HepG2 (cell line): ENCODE measurements around the gene LAMA5. TPM values are rescaled to one million over a fixed set of nuclear protein-coding genes. Genes with fewer than 3 reads are reported as not detected.

Source experiments
- ATAC-seq: fragments of 200-7000 bp; cut with Tn5 transposase; 3 replicates; pipeline ENCODE4 v1.9.1; 2020; ENCODE audit warnings: mild to moderate bottlenecking, moderate library complexity
- BruUV-seq: library from RNA; stranded (reverse); fragments of 400-500 nt; replicated peaks from 2 replicates; lab custom pipeline; 2021; lab: Mats Ljungman, UMichigan
- CTCF ChIA-PET: fragments of 300-600 bp; formaldehyde crosslinking; extraction: SDS; loops from one replicate; lab custom pipeline; 2021; ENCODE audit warnings: low total read pairs, inconsistent platforms, low intra/inter-chr PET ratio; lab: Yijun Ruan, JAX
- POLR2A ChIA-PET: fragments of 350-600 bp; sonication (Branson Sonifier 250); formaldehyde crosslinking; loops from one replicate; lab custom pipeline; 2020; ENCODE audit warnings: antibody characterized with exemption, inconsistent platforms; lab: Yijun Ruan, JAX
- DNase-seq: peaks from one replicate; pipeline ENCODE4 v3.0.0-alpha.2; 2015; ENCODE audit warnings: low spot score
- FAIRE-seq: peaks from 3 replicates; lab custom pipeline; 2011; peaks lifted over from hg19 to GRCh38; lab: Jason Lieb, UNC
- H2AFZ ChIP-seq: one replicate; pipeline ENCODE4 v1.6.1; 2011; ENCODE audit warnings: low read length, inconsistent platforms
- H3K27ac ChIP-seq: fragments of 300-600 bp; 3 replicates; pipeline ENCODE4 v1.8.0; 2011; ENCODE audit warnings: mixed run types, mild to moderate bottlenecking, mixed read lengths, low read length, inconsistent platforms; ENCODE audit not compliant: insufficient read depth; ENCODE audit errors: extremely low read length
- H3K27me3 ChIP-seq, 2 experiments: fragments of 200-600 bp in 1 of 2; 2 replicates in 1 of 2; 3 replicates in 1 of 2; pipeline versions ENCODE4 v1.6.0 to v1.8.0; 2011; ENCODE audit warnings: low read length in 2 of 2, mild to moderate bottlenecking in 2 of 2, moderate library complexity in 2 of 2, inconsistent platforms in 1 of 2; ENCODE audit not compliant: insufficient read depth in 2 of 2, control insufficient read depth in 1 of 2
- H3K36me3 ChIP-seq, 2 experiments: fragments of 200-600 bp in 1 of 2; replicated peaks in 1 of 2; 2 replicates in 1 of 2; 3 replicates in 1 of 2; pipeline versions ENCODE4 v1.5.1 to v1.8.0; 2011; ENCODE audit warnings: low read length in 2 of 2, inconsistent platforms in 1 of 2; ENCODE audit not compliant: insufficient read depth in 2 of 2, control insufficient read depth in 1 of 2
- H3K4me1 ChIP-seq: 2 replicates; pipeline ENCODE4 v1.5.1; 2012; ENCODE audit warnings: low read length, inconsistent platforms; ENCODE audit not compliant: insufficient read depth
- H3K4me2 ChIP-seq: 2 replicates; pipeline ENCODE4 v1.6.0; 2011; ENCODE audit warnings: low read depth, low read length, inconsistent platforms
- H3K4me3 ChIP-seq, 3 experiments: fragments of 200-600 bp in 1 of 3; sonication (generic), shearing (Covaris generic) in 1 of 3; replicated peaks in 1 of 3; 2 replicates each; pipeline ENCODE4 v1.5.1; 2011 to 2016; ENCODE audit warnings: low read length in 3 of 3, inconsistent platforms in 2 of 3, low read depth in 2 of 3, mild to moderate bottlenecking in 2 of 3, control low read depth in 1 of 3, mixed read lengths in 1 of 3; ENCODE audit not compliant: insufficient read depth in 1 of 3
- H3K79me2 ChIP-seq: one replicate; pipeline ENCODE4 v1.6.1; 2011; ENCODE audit warnings: low read length, inconsistent platforms; ENCODE audit not compliant: insufficient read depth
- H3K9ac ChIP-seq: 2 replicates; pipeline ENCODE4 v1.6.0; 2011; ENCODE audit warnings: mild to moderate bottlenecking, low read depth, low read length, inconsistent platforms; ENCODE audit not compliant: insufficient read depth
- H3K9me3 ChIP-seq: 2 replicates; pipeline ENCODE4 v1.5.1; 2012; ENCODE audit warnings: mild to moderate bottlenecking, low read length
- H4K20me1 ChIP-seq: 2 replicates; pipeline ENCODE4 v1.6.0; 2011; ENCODE audit warnings: inconsistent platforms, mild to moderate bottlenecking, low read length, moderate library complexity; ENCODE audit not compliant: insufficient read depth
- AGO2 ChIP-seq: fragments of 200-400 bp; formaldehyde crosslinking; optimal IDR thresholded peaks from 2 replicates; pipeline ENCODE3; 2017; ENCODE audit warnings: mild to moderate bottlenecking, low read depth, low read length, moderate library complexity
- AKAP8 ChIP-seq: sonication (generic); formaldehyde crosslinking; IDR thresholded peaks from 2 replicates; pipeline ENCODE4 v1.5.1; 2020; ENCODE audit warnings: mild to moderate bottlenecking, missing genetic modification reagents
- DBP ChIP-seq: sonication (generic); formaldehyde crosslinking; IDR thresholded peaks from 2 replicates; pipeline ENCODE4 v1.4.0; 2020; ENCODE audit warnings: missing genetic modification reagents; ENCODE audit errors: not compliant biosample characterization
- EEA1 ChIP-seq: sonication (generic); formaldehyde crosslinking; IDR thresholded peaks from 2 replicates; pipeline ENCODE4 v1.5.1; 2020; ENCODE audit warnings: mild to moderate bottlenecking, missing genetic modification reagents, borderline replicate concordance
- MLXIP ChIP-seq: sonication (generic); formaldehyde crosslinking; IDR thresholded peaks from 2 replicates; pipeline ENCODE4 v1.9.0; 2021; ENCODE audit warnings: missing genetic modification reagents, borderline replicate concordance
- PTBP1 ChIP-seq: fragments of 200-400 bp; formaldehyde crosslinking; IDR thresholded peaks from 2 replicates; pipeline ENCODE4 v1.6.1; 2018; ENCODE audit warnings: low read length, low read depth; ENCODE audit not compliant: poor library complexity, severe bottlenecking
- RFX5 ChIP-seq: IDR thresholded peaks from 2 replicates; pipeline ENCODE4 v1.6.1; 2011; ENCODE audit warnings: low read depth, low read length, improper control_type of control experiment
- SNAPC5 ChIP-seq: sonication (generic); formaldehyde crosslinking; IDR thresholded peaks from 2 replicates; pipeline ENCODE4 v1.8.1; 2023; ENCODE audit warnings: mild to moderate bottlenecking, missing genetic modification reagents, borderline replicate concordance
- ZBTB38 ChIP-seq: sonication (generic); formaldehyde crosslinking; IDR thresholded peaks from 2 replicates; pipeline ENCODE4 v1.5.1; 2020; ENCODE audit warnings: mild to moderate bottlenecking, missing genetic modification reagents
- ZNF33B ChIP-seq: sonication (generic); formaldehyde crosslinking; IDR thresholded peaks from 2 replicates; pipeline ENCODE4 v1.5.1; 2020; ENCODE audit warnings: mild to moderate bottlenecking, missing genetic modification reagents
- ZNF484 ChIP-seq: sonication (generic); formaldehyde crosslinking; IDR thresholded peaks from 2 replicates; pipeline ENCODE4 v1.5.1; 2020; ENCODE audit warnings: mild to moderate bottlenecking, low read depth, missing genetic modification reagents, borderline replicate concordance
- ZNF776 ChIP-seq: sonication (generic); formaldehyde crosslinking; IDR thresholded peaks from 2 replicates; pipeline ENCODE4 v1.4.0; 2020; ENCODE audit warnings: mild to moderate bottlenecking, missing genetic modification reagents
- whole genome bisulfite sequencing: methylation state at CpG from one replicate; pipeline ENCODE4 v1.1.6; 2017; ENCODE audit warnings: low lambda C conversion rate; 5-methylcytosine and 5-hydroxymethylcytosine counted together
- in situ Hi-C: cut with HindIII; loops from 2 replicates; pipeline ENCODE4 v1.10.0; 2017; ENCODE audit warnings: low pct_unique_long_range_greater_than_20kb; ENCODE audit not compliant: extremely low pct_ligation_motif_present
- intact Hi-C: fragments of 100-400 bp; cut with micrococcal nuclease; formaldehyde crosslinking; loops from one replicate; pipeline ENCODE4 v1.10.0; 2022; ENCODE audit not compliant: unreplicated experiment
- polyA plus RNA-seq, 8 experiments: library from polyadenylated mRNA; depleted of rRNA in 3 of 8; stranded (reverse) in 7 of 8; unstranded in 1 of 8; fragments of >200 nt; fragmentation: Illumina TruSeq in 4 of 8; extraction: Trizol in 4 of 8; gene quantifications; 2 replicates each; pipeline versions ENCODE4 v1.2.1 to v1.2.3, GENCODE V29; 2011 to 2016; ENCODE audit warnings: low read depth in 4 of 8, missing spikeins in 1 of 8, mixed read lengths in 1 of 8; ENCODE audit not compliant: insufficient read depth in 1 of 8
- total RNA-seq, 5 experiments: library from RNA; depleted of rRNA; stranded (reverse); fragments of >200 nt; fragmentation: Illumina TruSeq; extraction: Trizol; gene quantifications; 2 replicates each; pipeline ENCODE4 v1.2.3, GENCODE V29; 2016; ENCODE audit warnings: low read depth in 1 of 5

Gene LAMA5
- total and polyA plus RNA-seq, 2 of the 13 experiments (the other 11 are each of a cell fraction or from before 2014, with no cell fraction given) = 21.0 to 44.7 TPM

GRCh38 chr20:62317167-62317655 is 49.9 kb downstream of the LAMA5 start:
- H3K4me2 ChIP-seq = no peak overlapping the region
- intact Hi-C loops = no loop called here
- no peaks in the 10 kb centered on the region for H3K4me1 ChIP-seq
- FAIRE-seq = no peak
- no peak overlapping the region for H3K4me3 ChIP-seq
- in situ Hi-C loops = no loop called here
- TF ChIP-seq AGO2 (peak; percentile 70), RFX5 (no peak), PTBP1 (no peak), AKAP8 (no peak), SNAPC5 (CRISPR knock-in tag) (no peak)
- POLR2A ChIA-PET = interaction anchor here (1.3 kb wide), 1 partner anchor 53 kb away, joined by 3 read pairs; no protein-coding TSS in a partner anchor
- peaks cover 4% of the 10 kb centered on the region; the same call in 1 of the 2 replicates for H4K20me1 ChIP-seq
- H3K27me3 ChIP-seq = no peaks in the 10 kb centered on the region
- CTCF ChIA-PET = no interaction called here
- H3K9ac ChIP-seq = no peak overlapping the region
- no peak overlapping the region for H3K27ac ChIP-seq
- no TSS peak for BruUV-seq
- no peak for ATAC-seq
- no peaks in the 10 kb centered on the region for H3K9me3 ChIP-seq
- no peak for DNase-seq
- H3K36me3 ChIP-seq = peaks cover 51 to 75% of the 10 kb centered on the region in 2 experiments
- no peak overlapping the region for H2AFZ ChIP-seq
- WGBS = 83% methylated on average over 13 of the region's 18 CpGs
- H3K79me2 ChIP-seq = no peaks in the 10 kb centered on the region

GRCh38 chr20:62316331-62317166 is 50.6 kb downstream of the LAMA5 start:
- in situ Hi-C loops = no loop called here
- CTCF ChIA-PET = no interaction called here
- BruUV-seq = no TSS peak
- H3K9me3 ChIP-seq = no peaks in the 10 kb centered on the region
- no peaks in the 10 kb centered on the region for H3K79me2 ChIP-seq
- ATAC-seq (no peak), FAIRE-seq (no peak), DNase-seq (no peak)
- H3K27me3 ChIP-seq = no peaks in the 10 kb centered on the region
- intact Hi-C loops = no loop called here
- WGBS = 97% methylated on average over 37 of the region's 40 CpGs
- H4K20me1 ChIP-seq = peaks cover 4% of the 10 kb centered on the region; the same call in 1 of the 2 replicates
- H3K9ac ChIP-seq = no peak overlapping the region
- peaks cover 52 to 73% of the 10 kb centered on the region in 2 experiments for H3K36me3 ChIP-seq
- H2AFZ ChIP-seq = no peak overlapping the region
- POLR2A ChIA-PET = interaction anchor here (1.1 to 1.4 kb wide), 3 partner anchors 52 to 59 kb away, joined by 3 to 5 read pairs (median 4); no protein-coding TSS in a partner anchor
- no peaks in the 10 kb centered on the region for H3K4me1 ChIP-seq
- no peak overlapping the region for H3K27ac ChIP-seq
- H3K4me2 ChIP-seq = no peak overlapping the region
- no peak overlapping the region for H3K4me3 ChIP-seq
- TF ChIP-seq ZBTB38 (CRISPR knock-in tag) = peak; percentile 35; the same call in 1 of the 2 replicates
- TF ChIP-seq DBP = no peak
- TF ChIP-seq ZNF776 (CRISPR knock-in tag) = 0 out of 2 replicates have a peak, but pooled peaks have one; percentile 35
- TF ChIP-seq ZNF33B (CRISPR knock-in tag) = no peak
- TF ChIP-seq AGO2 = peak; percentile 73
- no peak for TF ChIP-seq MLXIP (CRISPR knock-in tag)
- TF ChIP-seq ZNF484 = 0 out of 2 replicates have a peak, but pooled peaks have one; percentile 47
- 0 out of 2 replicates have a peak, but pooled peaks have one; percentile 20 for TF ChIP-seq EEA1 (CRISPR knock-in tag)
